Body of pancreas (tissue), 4 donors: ENCODE results near the gene CNTNAP2.

ENCODE experiments used
- POLR2A ChIP-seq, 3 donors: fragments of 450-650 bp; IDR thresholded peaks; one replicate each; pipeline ENCODE4 v1.6.1; 2016; ENCODE audit warnings: antibody characterized with exemption in 3 of 3, mild to moderate bottlenecking in 2 of 3
- TF ChIP-seq, protein P1 (sequence below), 7 experiments: fragments of 450-650 bp in 4 of 7; fragments of 200-600 bp in 3 of 7; sonication (generic) in 3 of 7; IDR thresholded peaks; one replicate each; pipeline ENCODE4 v1.5.1; 2016 to 2019; ENCODE audit warnings: antibody characterized with exemption in 7 of 7

DNA sequence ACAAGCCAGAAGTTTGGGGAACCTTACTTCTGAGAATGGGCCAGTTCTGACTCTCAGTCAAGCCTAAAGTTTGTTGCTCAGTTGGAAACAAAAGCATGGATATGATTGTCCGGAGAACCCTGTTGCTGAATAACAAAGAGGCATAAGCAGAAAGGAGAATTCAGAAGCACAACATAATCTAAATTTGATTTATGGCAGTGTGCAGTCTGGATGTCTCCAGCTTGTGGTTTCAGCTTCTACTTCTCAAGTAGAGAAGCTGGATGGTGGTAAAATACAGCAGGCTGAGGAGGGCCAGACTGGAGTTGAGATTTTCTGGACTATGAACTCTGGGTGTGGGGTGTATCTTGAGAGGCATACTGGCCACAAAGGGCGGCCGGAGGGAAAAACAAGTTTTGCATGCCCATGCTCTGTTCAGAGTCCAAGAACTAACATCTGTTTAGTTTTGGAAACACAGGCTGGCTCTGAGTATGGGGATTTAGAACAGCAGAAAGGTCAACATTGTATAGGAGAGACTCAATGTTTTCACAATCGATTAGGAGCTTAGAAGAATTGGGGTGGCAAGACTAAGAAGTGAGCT lies 592.9 kb downstream of the CNTNAP2 start:
- TF ChIP-seq, protein P1, sequence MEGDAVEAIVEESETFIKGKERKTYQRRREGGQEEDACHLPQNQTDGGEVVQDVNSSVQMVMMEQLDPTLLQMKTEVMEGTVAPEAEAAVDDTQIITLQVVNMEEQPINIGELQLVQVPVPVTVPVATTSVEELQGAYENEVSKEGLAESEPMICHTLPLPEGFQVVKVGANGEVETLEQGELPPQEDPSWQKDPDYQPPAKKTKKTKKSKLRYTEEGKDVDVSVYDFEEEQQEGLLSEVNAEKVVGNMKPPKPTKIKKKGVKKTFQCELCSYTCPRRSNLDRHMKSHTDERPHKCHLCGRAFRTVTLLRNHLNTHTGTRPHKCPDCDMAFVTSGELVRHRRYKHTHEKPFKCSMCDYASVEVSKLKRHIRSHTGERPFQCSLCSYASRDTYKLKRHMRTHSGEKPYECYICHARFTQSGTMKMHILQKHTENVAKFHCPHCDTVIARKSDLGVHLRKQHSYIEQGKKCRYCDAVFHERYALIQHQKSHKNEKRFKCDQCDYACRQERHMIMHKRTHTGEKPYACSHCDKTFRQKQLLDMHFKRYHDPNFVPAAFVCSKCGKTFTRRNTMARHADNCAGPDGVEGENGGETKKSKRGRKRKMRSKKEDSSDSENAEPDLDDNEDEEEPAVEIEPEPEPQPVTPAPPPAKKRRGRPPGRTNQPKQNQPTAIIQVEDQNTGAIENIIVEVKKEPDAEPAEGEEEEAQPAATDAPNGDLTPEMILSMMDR (IDR thresholded peaks at IDR 0.05) = no peak
- TF ChIP-seq POLR2A (IDR thresholded peaks at IDR 0.05) = no peak
